ENCODE results near the gene CXCL16. TPM values are rescaled to one million over a fixed set of nuclear protein-coding genes. Genes with fewer than 3 reads are reported as not detected.

CXCL16 gene
- total and polyA plus RNA-seq, 8 donors = 13.7 to 47.4 (median 28.8) TPM

GRCh38 chr17:4780325-4780955 is 40.7 kb upstream of the CXCL16 start:
- H3K4me3 ChIP-seq = no peak overlapping the region
- no peak overlapping the region for H3K27ac ChIP-seq
- peak in 1 of 2 donors; percentile 31 for DNase-seq
- peaks cover 0 to 64% (median 8%) of the 10 kb centered on the region in 3 donors for H3K27me3 ChIP-seq
- H3K9me3 ChIP-seq = no peaks in the 10 kb centered on the region
- intact Hi-C loops (cut with DNase I; ENCODE audit: low total_unique reads) = loop anchor here (10.0 kb wide), 2 partner anchors 46 to 76 kb away; partner anchors contain the start of genes CXCL16, MED11, PELP1 and ZMYND15
- no peaks in the 10 kb centered on the region for H3K36me3 ChIP-seq
- TF ChIP-seq POLR2A (IDR thresholded peaks at IDR 0.05) (no peak), POLR2AphosphoS5 (IDR thresholded peaks at IDR 0.05) (no peak), EP300 (IDR thresholded peaks at IDR 0.05) (no peak), CTCF (IDR thresholded peaks at IDR 0.05) (no peak)
- 65 to 74% (median 67%) methylated on average over 10 to 11 of the region's 11 CpGs for WGBS, 5 donors
- peaks cover 2 to 8% (median 4%) of the 10 kb centered on the region in 4 donors for H3K4me1 ChIP-seq

DNA sequence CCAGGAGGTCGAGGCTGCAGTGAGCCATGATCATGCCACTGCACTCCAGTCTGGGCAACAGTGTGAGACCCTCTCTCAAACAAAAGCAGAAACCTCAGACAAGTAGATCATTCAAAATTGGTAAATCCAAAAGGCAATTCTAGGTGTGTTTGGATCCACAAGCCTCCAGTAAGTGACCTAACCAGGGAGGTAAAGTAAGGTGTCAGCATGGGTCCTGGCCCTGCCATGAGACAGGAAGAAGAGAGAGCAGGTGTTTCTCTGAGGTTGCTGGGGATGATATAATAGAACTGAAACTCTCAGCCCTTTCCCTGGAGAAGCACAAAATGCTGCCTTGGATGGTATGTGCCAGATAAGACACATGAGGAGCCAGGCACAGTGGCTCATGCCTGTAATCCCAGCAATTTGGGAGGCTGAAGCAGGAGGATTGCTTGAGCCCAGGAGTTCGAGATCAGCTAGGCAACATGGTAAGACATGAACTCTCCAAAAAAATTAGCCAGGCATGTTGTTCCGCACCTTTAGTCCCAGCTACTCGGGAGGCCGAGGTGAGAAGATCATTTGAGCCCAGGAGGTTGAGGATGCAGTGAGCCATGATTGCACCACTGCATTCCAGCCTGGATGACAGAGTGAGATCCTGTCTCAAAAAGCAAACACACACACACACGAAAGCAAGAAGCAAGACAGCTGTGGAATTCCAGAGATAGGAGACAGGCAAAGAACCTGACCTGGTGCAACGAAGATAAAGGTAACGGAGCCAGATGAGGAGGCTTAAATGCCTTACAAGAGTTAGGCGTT is 38.4 kb upstream of the CXCL16 start:
- H3K36me3 ChIP-seq = no peaks in the 10 kb centered on the region
- H3K4me3 ChIP-seq = no peak overlapping the region
- H3K27me3 ChIP-seq = peaks cover 0 to 55% (median 5%) of the 10 kb centered on the region in 3 donors
- 72 to 84% (median 74%) methylated on average over 9 of the region's 9 CpGs for WGBS, 5 donors
- no peak overlapping the region for H3K27ac ChIP-seq
- DNase-seq = no peak
- no peak for TF ChIP-seq POLR2AphosphoS5 (IDR thresholded peaks at IDR 0.05)
- TF ChIP-seq EP300 (IDR thresholded peaks at IDR 0.05) = no peak
- TF ChIP-seq POLR2A (IDR thresholded peaks at IDR 0.05) = no peak
- no peak for TF ChIP-seq CTCF (IDR thresholded peaks at IDR 0.05)
- no peaks in the 10 kb centered on the region for H3K4me1 ChIP-seq
- no peaks in the 10 kb centered on the region for H3K9me3 ChIP-seq
- intact Hi-C loops (cut with DNase I; ENCODE audit: low total_unique reads) = no loop called here

DNA sequence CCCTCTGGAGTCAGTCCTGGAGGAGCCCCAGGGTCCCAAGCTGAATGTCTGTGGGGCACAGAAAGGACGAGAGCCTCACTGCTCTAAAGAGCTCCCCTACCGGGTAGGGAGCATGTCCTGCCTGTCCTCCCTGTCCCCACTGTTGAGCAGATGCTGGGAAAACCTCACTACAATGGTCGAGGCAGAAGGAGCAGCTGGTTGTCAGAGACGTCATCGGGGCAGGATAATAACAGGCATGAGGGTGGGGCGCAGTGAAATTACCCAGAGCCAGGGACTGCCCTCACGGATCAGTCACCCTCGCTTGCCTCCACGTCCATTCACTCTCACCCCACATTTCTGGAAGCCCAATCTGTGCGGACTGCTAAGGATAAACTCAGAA is 32.5 kb upstream of the CXCL16 start:
- H3K4me3 ChIP-seq = no peak overlapping the region
- peaks cover 0 to 32% (median 0%) of the 10 kb centered on the region in 3 donors for H3K27me3 ChIP-seq
- WGBS, 5 donors = 51 to 70% (median 54%) methylated on average over 10 of the region's 10 CpGs
- peak in 1 of 2 donors; percentile 40 for DNase-seq
- no peaks in the 10 kb centered on the region for H3K9me3 ChIP-seq
- TF ChIP-seq EP300 (IDR thresholded peaks at IDR 0.05) = no peak
- no peak for TF ChIP-seq POLR2AphosphoS5 (IDR thresholded peaks at IDR 0.05)
- TF ChIP-seq POLR2A (IDR thresholded peaks at IDR 0.05) = no peak
- no peak for TF ChIP-seq CTCF (IDR thresholded peaks at IDR 0.05)
- H3K36me3 ChIP-seq = no peaks in the 10 kb centered on the region
- intact Hi-C loops (cut with DNase I; ENCODE audit: low total_unique reads) = no loop called here
- H3K27ac ChIP-seq = peak overlapping the region; percentile 59 to 72 (median 63)
- H3K4me1 ChIP-seq = peaks cover 0 to 18% (median 11%) of the 10 kb centered on the region in 4 donors

DNA sequence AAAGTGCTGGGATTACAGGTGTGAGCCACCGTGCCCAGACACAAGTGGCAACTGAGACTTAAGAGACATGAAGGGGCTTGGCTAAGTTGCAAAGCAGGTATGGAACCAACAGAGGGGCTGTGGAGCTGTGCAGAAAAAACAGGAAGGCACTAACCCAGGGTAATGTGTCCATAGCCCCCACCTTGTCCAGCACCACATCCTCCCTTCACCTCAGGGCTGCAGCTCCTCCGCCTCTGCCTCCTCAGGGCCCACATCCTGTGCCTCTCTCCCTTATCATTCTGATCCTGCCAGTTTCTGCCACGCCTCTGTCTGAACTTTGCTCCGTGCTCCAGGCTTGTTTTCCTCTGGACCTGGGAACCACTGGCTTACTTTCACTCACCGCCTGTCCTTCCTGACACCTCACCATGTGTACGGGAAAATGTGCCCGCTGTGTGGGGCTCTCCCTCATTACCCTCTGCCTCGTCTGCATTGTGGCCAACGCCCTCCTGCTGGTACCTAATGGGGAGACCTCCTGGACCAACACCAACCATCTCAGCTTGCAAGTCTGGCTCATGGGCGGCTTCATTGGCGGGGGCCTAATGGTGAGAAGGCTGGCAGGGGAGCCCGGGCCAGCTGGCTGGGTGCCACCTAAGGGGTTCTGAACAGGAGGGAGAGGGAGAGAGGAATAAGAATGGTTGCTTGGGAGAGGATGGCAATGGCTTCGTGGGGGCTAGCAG is 31.9 kb upstream of the CXCL16 start, which contains the start of gene TM4SF5:
TSS of gene TM4SF5 (plus strand) at position 368 of the 716 bp plus-strand sequence. CDS start at position 405, 37 bp downstream.
- Histone ChIP-seq H3K27me3 (peaks cover 0 to 32% (median 0%) of the 10 kb centered on the region in 3 donors), H3K4me1 (peaks cover 0 to 18% (median 11%) of the 10 kb centered on the region in 4 donors), H3K4me3 (no peak within 1 kb of the TSS), H3K9me3 (no peaks in the 10 kb centered on the region), H3K27ac (peak within 1 kb of the TSS; percentile 59 to 72 (median 63)), H3K36me3 (no peaks in the 10 kb centered on the region)
- WGBS, 5 donors = 25 to 45% (median 34%) methylated on average over 12 to 13 of the region's 13 CpGs
- no peak for TF ChIP-seq POLR2A (IDR thresholded peaks at IDR 0.05)
- peak in 2 of 3 donors; percentile 22 to 59 for TF ChIP-seq POLR2AphosphoS5 (IDR thresholded peaks at IDR 0.05)
- no peak for TF ChIP-seq CTCF (IDR thresholded peaks at IDR 0.05)
- peak; percentile 76 to 86 for DNase-seq
- intact Hi-C loops (cut with DNase I; ENCODE audit: low total_unique reads) = no loop called here
